Neural cell (in vitro differentiated cells): Measurements from ENCODE around the gene LGSN.
"Not testable (repeated sequence)": the region's sequence is repeated elsewhere in the genome, so short reads cannot be mapped to it uniquely, and the experiment has no call there.

Experiments
- EP300 ChIP-seq: fragments of 450-650 bp; conservative IDR thresholded peaks from 2 replicates; pipeline ENCODE4 v1.6.1; 2014; ENCODE audit warnings: antibody characterized with exemption, mild to moderate bottlenecking, moderate library complexity; ENCODE audit not compliant: poor library complexity, severe bottlenecking
- TAF1 ChIP-seq: IDR thresholded peaks from 2 replicates; pipeline ENCODE4 v1.6.1; 2012; ENCODE audit warnings: low read depth
- TF ChIP-seq, protein P1 (sequence below): fragments of 450-650 bp; IDR thresholded peaks from 2 replicates; pipeline ENCODE4 v1.5.1; 2014; ENCODE audit warnings: antibody characterized with exemption, mild to moderate bottlenecking, moderate library complexity; ENCODE audit not compliant: poor library complexity, severe bottlenecking

DNA sequence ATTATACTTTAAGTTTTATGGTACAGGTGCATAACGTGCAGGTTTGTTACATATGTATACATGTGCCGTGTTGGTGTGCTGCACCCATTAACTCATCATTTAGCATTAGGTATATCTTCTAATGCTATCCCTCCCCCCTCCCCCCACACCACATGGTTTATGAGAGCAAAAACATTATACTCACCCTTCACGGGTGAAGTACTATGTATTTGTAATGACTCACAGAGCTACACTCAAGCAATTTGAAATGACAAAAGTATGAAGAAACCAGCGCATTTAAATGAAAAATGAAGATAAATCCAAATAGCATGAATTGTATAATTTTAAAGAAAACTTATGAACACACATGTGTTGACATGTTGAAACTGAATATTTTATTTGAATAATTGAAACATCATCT lies 93.8 kb downstream of the LGSN start:
- TF ChIP-seq TAF1, EP300: not testable (repeated sequence)
- TF ChIP-seq, protein P1, sequence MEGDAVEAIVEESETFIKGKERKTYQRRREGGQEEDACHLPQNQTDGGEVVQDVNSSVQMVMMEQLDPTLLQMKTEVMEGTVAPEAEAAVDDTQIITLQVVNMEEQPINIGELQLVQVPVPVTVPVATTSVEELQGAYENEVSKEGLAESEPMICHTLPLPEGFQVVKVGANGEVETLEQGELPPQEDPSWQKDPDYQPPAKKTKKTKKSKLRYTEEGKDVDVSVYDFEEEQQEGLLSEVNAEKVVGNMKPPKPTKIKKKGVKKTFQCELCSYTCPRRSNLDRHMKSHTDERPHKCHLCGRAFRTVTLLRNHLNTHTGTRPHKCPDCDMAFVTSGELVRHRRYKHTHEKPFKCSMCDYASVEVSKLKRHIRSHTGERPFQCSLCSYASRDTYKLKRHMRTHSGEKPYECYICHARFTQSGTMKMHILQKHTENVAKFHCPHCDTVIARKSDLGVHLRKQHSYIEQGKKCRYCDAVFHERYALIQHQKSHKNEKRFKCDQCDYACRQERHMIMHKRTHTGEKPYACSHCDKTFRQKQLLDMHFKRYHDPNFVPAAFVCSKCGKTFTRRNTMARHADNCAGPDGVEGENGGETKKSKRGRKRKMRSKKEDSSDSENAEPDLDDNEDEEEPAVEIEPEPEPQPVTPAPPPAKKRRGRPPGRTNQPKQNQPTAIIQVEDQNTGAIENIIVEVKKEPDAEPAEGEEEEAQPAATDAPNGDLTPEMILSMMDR = not testable (repeated sequence)
